Measurements from ENCODE around the gene PLAC8L1.

PLAC8L1 gene

DNA sequence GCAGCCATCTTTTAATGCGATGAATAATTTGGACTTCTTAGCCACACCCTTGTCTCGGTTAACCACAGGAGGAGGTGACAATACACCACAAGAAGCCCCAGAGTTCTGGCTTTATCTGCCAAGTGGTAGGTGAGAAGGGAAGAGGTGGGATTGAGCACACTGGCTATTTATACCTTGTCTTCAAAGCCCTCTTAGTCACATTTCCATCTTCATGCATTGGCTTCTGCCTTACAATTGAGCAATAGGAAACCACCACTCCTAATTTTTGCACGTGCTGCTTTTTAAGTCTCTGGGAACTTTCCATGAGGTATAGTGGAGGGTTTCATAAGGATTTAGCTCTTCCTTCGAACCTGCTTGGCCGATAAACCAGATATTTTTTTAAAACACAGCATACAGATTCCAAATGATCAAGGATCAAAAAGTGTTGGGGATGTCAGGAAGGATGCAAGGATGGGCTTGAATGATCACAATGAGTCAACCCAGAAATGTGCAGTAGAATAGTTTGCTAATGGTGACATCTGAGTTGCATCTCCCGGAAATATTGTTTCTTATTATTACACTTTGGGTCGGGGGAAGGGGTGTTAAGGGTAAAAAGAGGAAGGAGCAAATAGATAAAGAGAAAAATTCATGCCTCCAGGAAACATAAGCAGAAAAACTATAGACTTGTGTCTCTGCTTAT is 25.5 kb downstream of the PLAC8L1 start:
- peak in 1 of 3 donors; percentile 27 for DNase-seq

- DNase-seq, result no peak
These were observed 26.8 kb downstream of the PLAC8L1 start for GRCh38 chr5:146078566-146078965.

DNA sequence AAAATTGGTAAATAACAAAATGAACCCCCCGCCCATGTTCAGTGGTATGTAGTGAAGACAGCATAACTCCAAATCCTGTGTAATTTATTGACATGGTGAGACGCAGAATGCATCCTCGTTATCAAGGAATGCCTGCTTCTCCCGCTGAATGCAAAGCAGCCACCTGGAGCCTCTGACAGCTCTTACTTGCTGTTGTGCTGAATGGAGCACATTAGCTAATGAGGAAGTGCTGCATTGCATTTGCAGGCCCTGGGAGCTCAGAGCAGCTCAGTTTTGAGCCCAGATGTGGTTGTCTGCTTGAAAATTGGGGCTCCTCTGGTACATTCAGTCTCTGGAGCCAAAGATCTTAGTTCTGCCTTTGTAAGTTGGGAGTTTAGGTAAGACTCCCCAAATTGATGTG is 28.9 kb downstream of the PLAC8L1 start:
- peak in 1 of 3 donors; percentile 2 for DNase-seq

DNA sequence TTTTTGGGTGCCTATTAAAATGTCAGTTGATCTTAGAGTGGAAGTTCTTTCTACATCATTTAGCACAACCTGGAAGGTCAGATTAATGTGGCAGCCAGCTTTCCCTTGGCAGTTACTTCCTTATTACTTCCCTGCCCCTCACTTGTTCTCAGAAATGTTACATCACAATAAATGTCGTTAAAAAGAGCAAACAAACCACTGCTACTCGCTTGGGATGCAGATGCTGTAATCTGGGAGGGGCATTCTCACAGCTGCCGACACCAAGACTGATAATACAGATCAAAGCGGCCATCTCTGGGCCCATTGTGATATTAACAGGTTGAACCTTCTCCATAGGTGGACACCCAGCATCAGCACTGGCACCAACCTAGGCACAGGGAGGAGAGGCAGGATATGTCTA is 29.3 kb downstream of the PLAC8L1 start:
- peak in 1 of 3 donors; percentile 1 for DNase-seq

- no peak for DNase-seq
These were observed 32.0 kb downstream of the PLAC8L1 start for GRCh38 chr5:146073239-146073900.

DNA sequence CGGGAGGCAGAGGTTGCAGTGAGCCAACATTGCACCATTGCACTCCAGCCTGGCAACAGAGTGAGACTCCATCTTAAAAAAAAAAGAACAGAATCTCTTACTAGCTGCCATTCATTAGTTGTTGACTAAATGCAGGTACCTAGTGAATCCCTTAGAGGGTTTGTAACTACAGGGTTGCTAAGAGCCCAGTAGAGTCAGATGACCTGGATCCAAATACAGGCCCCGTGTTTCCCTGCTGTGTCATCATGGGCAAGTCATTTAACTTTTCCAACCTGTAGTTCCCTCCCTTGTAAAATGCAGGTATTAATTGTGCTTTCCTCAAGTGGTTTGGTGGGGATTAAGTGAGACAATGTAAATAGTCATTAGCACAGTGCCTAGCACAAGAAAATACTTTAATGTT is 32.8 kb downstream of the PLAC8L1 start:
- DNase-seq, result no peak

- DNase-seq, result no peak
These were observed 34.2 kb downstream of the PLAC8L1 start for GRCh38 chr5:146071171-146071570.

DNA sequence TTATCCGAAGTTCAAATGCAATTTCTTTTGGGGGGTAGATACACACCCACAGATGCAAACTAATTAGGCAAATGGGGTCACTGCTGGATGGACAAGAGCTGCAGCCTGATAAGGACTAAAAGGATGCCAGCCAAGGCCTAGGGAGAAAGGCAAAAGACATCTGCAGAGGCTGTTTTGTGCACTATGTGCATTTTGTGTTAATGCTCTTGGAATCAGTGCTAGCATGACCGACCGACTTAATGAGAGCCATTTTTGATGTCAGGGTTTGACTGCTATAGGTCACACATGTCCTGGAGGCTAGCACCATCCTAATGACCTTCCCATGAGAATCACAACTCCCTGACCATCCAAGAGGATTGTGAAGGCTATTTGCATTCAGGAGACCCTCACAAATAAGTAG is 34.6 kb downstream of the PLAC8L1 start:
- no peak for DNase-seq

DNA sequence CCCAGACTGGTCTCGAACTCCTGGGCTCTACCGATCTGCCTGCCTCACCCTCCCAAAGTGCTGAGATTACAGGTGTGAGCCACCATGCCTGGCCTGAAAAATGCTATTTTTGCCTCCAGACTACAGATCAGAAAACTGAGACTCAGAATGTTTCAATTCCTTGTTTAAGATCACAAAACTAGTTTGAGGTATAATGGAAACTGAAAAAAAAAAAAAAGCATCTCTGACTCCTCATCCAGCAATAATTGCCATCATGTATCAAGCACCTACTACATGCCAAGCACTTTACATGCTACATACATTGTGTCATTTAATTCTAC is 35.6 kb downstream of the PLAC8L1 start:
- no peak for DNase-seq

DNA sequence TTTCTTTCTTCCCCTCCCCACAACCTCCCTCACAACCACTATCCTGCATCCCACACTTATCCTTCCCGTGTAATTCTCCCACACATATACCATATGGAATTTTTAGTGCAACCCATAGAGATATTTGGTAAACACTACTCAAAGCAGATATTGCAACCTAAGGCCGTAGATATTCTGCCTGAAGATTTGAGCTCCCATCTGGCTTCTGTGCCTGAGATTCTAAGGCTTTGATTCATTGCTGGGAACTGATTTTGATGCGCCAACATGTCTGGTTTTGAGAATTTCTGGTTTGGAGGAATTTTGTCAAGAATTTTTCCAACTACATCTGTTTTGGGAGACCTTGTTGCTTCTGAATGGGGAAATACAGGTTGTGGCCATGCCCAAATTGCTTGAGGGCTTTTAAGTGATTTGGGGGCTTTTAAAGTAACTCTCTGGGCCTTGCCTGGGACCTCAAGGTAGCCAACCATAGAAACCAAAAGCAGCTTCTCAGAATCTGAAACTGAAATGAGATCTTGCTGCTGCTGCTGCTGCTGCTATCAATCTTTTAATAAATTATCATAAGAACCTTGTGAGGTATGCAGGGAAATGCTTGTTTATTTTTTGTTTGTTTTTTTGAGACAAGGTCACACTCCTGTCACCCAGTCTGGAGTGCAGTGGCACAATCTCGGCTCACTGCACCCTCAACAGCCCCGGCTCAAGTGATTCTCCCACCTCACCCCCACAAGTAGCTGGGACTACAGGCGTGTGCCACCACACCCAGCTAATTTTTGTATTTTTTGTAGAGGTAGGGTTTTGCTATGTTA is 36.2 kb downstream of the PLAC8L1 start:
- DNase-seq, result no peak

DNA sequence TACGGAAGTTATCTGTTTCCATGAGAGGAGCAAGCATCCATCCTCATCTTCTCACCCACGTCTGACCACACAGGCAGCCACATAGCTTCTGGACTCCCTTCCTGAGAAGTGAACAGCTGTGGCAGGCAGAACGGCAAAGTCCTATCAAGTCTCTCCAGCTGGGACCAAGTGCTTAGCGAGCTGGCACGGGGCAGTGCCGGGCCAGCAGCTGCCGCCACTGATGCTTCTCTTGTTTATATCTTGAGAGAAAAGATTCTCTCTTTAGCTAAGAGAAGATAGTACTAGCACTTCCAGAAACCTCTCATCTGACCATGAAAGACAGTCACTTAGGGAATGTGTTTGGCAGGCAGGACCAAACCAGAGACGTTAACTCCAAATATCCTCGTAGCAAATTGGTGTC is 37.2 kb downstream of the PLAC8L1 start:
- DNase-seq, result no peak

DNA sequence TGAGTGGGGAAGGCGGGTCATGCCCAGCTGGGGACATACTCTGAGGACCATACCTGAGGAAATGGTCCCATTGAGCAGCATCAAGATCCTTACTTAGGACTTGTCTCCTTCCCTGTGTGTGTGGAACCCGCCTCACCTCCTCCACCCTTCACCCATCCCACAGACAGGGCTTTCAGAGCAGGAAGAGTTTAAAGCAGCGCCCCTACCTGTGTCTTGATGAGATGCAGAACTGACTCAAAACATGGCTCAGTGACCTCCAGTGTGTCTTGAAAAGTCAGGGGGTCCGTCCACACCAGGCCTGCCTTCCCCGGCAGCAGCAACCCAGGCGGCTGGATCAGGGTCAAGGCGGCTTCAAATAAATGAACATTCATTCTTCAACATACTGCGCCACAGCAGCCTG is 38.4 kb downstream of the PLAC8L1 start:
- DNase-seq, result no peak

DNA sequence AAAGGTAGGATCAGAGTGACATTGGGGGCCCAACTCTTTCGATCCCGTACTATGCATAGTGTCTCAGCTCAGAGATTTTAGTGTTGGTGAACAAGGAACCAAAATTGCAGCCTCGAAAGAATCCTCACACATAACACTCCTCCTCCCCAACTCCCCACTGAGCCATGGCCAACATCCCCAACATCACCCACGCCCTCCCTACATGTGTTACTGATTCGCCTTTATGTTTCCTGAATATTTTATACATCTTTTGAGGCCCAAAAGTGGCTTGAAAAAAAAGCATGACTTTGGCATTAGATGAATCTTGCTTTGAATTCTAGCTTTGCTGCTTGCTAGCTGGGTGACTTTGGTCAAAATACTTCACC is 45.2 kb downstream of the PLAC8L1 start:
- DNase-seq, result no peak

DNA sequence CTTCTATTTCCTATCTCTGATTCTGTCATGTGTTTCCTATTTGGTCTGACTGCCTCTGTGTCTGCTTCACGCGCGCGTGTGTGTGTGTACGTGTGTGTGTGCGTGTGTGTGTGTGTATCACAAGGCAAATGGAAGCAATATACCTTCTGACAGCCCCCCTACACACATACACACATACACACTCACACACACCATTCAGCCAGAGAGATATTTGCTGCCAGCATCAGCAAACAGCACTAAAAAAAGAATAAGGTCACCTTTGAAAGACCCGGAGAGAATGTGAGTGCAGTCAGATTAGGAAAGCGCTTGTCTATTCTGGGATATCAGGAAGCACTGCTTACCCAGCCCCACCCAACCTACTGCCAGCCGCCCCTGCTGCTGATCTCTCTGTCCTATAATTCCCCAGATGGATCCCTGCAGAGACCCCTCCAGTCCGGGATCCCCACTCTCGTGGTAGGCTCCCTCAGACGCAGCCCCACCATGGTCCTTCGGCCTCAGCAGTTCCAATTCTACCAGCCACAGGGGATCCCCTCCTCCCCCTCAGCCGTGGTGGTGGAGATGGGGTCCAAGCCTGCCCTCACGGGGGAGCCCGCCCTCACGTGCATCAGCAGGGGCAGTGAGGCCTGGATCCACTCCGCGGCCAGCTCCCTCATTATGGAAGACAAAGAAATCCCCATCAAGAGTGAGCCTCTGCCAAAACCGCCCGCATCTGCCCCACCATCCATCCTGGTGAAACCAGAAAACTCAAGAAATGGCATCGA is 45.7 kb downstream of the PLAC8L1 start:
- DNase-seq, result no peak

DNA sequence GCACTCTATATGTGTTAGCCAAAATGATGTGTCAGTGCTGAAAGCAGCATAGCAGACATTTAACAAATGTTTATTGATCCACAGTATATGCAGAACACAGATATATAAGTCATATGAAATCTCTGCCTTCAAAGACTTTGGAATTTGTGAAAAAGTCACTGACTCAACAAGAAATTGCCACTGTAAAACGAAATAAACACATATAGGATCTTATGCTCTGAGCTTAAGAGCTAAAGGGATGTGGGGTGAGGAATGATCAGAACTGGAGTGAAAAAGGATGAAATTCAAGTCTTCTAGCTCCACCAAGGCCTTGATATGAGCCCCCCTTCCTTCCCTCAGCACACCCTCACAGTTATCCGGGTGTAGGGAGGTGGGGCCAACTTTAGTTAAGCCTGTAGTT is 49.9 kb downstream of the PLAC8L1 start:
- no peak for DNase-seq

- no peak for DNase-seq
These were observed 52.6 kb downstream of the PLAC8L1 start for GRCh38 chr5:146052780-146053179.

GRCh38 chr5:146051678-146052077 is 53.7 kb downstream of the PLAC8L1 start:
- no peak for DNase-seq

- DNase-seq, result no peak
These were observed 55.3 kb downstream of the PLAC8L1 start for GRCh38 chr5:146050086-146050485.

DNA sequence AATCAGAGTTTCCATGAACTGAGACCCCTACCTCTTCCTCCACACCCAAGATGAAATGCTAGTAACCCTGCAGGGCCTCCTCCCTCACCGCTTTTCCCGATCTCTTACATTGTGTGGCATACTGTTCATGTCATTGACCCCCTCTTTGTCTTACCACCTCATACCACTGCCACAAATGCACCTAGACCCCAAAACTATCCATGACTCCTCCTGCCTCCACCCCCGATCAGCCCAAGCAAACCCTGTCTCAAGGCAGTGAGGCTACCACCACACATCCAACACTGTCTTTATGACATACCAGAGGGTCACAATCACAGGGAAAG is 55.7 kb downstream of the PLAC8L1 start:
- no peak for DNase-seq

- DNase-seq, result peak; percentile 63 to 76 (median 68)
These were observed 56.2 kb downstream of the PLAC8L1 start for GRCh38 chr5:146048994-146049703.

- no peak for DNase-seq
These were observed 58.0 kb downstream of the PLAC8L1 start for GRCh38 chr5:146047396-146047795.

DNA sequence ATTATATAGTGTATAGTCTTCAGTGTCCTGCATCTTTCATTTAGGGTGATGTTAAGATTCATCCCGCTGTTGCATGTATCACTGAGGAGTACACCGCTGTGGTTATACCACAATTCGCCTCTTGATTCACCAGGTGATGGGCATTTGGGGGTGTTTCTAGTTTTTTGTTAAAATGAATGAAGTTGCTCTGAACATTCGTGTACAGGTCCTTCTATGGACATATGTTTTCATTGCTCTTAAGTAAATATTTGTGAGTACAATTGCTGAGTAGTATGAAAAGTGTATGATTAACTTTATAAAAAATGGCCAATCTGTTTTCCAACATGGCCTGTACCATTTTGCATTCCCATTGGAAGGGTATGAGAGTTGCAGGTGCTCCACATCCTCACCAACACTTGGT is 61.7 kb downstream of the PLAC8L1 start:
- no peak for DNase-seq
